ENCODE results near the gene CFHR5. TPM values are rescaled to one million over a fixed set of nuclear protein-coding genes. Genes with fewer than 3 reads are reported as not detected.

The CFHR5 gene
- total RNA-seq, 1 donor from 2014 or later, result not detected

- Mint-ChIP-seq H3K4me3 (no peak overlapping the region), H3K27ac (ENCODE audit: unreplicated experiment) (no peak overlapping the region), H3K36me3 (ENCODE audit: low read depth) (no peaks in the 10 kb centered on the region), H3K4me1 (peaks cover 4% of the 10 kb centered on the region), H3K9me3 (no peaks in the 10 kb centered on the region), H3K27me3 (ENCODE audit: low read depth) (peaks cover 2% of the 10 kb centered on the region)
- DNase-seq (ENCODE audit: low read depth, low spot score), result no peak
- no peak for TF ChIP-seq CTCF (conservative IDR thresholded peaks at IDR 0.05)
These were observed 65.5 kb downstream of the CFHR5 start for GRCh38 chr1:197042676-197043341.

- H3K36me3 Mint-ChIP-seq (ENCODE audit: low read depth), result no peaks in the 10 kb centered on the region
- no peak overlapping the region for H3K4me3 Mint-ChIP-seq
- DNase-seq (ENCODE audit: low read depth, low spot score), result no peak
These were observed 71.7 kb downstream of the CFHR5 start for GRCh38 chr1:197049100-197049499.

More at GRCh38 chr1:197049100-197049499, 71.7 kb downstream of the CFHR5 start:
- H3K4me1 Mint-ChIP-seq, result no peaks in the 10 kb centered on the region
- TF ChIP-seq CTCF (conservative IDR thresholded peaks at IDR 0.05), result no peak
- no peak overlapping the region for H3K27ac Mint-ChIP-seq (ENCODE audit: unreplicated experiment)
- H3K27me3 Mint-ChIP-seq (ENCODE audit: low read depth), result peaks cover 2% of the 10 kb centered on the region
- no peaks in the 10 kb centered on the region for H3K9me3 Mint-ChIP-seq

Other genes with a start within 250 kb of the CFHR5 start
- 0.82 and 0.86 TPM in 2 replicates for gene CFHR3, start 202.7 kb upstream of the CFHR5 start, total RNA-seq
- gene CFHR1, start 157.8 kb upstream of the CFHR5 start, total RNA-seq, result 0.56 TPM in 1 of 2 replicates, not detected in the other
- not detected in 2 replicates for gene CFHR4, start 89.5 kb upstream of the CFHR5 start, total RNA-seq
- not detected in 2 replicates for gene CFHR2, start 33.8 kb upstream of the CFHR5 start, total RNA-seq
- gene F13B, start 89.7 kb downstream of the CFHR5 start, total RNA-seq, result not detected in 2 replicates
- gene ASPM, start 169.1 kb downstream of the CFHR5 start, total RNA-seq, result 53.3 and 57.6 TPM in 2 replicates
- 12.3 and 13.0 TPM in 2 replicates for gene ZBTB41, start 223.7 kb downstream of the CFHR5 start, total RNA-seq

Data from neural crest cell (in vitro differentiated cells).